ENCODE data around the gene SNAP47.

SNAP47 gene

DNA sequence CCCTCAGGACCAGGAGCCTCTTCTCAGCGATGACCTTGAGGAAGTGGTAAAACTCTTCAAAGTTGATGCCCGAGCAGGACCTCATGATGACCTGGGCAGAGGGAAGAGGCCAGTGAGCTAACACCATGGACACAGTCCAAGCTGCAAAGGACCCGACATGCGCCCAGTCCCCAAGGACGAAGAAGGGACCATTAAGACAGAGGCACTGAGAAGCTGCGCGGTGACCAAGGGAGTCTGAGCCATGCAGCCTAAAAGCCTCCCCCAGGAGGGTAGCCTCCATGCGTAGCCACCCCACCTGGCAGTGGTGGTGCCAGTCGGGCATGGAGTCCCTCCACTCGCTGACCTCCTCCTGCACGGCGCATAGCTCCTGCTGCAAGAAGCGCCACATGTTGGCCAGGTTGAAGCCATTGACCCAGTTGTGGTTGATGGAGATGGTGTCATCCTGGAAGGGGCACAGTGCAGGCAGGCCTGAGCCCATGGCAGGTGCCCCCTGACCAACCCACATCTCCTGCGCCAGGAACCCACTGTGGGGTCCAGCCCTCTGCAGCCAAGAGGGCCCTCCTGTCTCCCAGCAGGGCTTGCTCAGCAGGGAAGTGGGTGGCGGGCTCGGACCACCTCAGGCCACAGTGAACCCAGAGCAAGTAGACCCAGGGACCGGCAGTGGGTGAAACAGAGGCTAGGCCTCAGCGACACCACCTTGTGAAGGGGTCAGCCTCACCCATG, 2.5 kb upstream of the SNAP47 start:
- DNase-seq = no peak

DNA sequence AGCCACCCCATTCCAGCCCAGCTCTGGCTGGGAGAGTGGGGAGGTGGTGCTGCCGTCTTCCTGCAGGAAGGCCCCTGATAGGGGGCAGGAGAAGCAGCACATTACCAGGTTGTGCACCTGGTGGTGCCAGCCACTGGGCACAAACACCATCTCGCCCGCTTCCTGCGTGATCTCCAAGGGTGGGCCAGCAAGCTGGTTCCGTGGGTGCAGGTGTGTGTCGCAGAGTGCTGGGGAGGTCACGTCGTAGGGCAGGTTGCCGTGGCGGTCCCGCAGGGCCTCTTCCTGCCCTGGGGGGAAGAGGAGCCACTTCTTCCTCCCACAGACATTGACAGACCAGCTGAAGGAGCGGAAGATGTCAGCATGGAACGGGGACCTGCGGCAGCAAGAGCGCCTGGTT, 1.9 kb upstream of the SNAP47 start:
- DNase-seq = no peak

DNA sequence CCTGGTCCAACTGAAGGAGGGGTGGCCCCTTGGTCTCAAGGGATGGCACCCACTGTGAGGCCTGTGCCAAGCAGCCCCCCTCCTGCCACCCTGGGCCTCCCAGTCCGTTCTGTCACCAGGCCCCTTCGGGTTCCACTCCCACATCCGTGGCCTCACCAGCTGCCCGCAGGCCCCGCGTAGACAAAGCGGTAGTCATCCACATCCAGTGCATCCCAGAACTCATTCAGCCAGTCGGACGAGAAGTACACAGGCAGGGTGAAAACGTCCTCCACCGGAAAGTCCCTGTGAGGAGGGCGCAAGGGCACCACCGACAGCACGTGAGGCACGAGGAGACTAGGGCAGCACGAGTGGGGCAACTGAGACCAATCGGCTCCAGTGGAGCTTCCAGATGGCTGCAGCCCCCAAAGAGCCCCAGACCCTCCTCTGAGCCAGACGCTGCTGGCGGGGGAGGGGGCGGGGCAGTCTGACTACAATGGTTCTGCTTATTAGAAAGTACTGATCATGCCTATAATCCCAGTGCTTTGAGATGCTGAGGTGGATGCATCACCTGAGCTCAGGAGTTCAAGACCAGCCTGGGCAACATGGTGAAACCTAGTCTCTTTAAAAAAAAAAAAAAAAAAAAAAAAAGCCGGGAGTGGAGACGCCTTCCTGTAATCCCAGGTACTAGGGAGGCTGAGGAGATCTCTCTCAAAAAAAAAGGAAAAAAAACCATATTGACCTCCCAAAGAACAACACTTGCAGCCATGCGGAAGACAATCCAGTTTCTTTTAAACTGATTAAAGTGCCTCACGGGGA, 1.3 kb upstream of the SNAP47 start:
- DNase-seq = no peak

DNA sequence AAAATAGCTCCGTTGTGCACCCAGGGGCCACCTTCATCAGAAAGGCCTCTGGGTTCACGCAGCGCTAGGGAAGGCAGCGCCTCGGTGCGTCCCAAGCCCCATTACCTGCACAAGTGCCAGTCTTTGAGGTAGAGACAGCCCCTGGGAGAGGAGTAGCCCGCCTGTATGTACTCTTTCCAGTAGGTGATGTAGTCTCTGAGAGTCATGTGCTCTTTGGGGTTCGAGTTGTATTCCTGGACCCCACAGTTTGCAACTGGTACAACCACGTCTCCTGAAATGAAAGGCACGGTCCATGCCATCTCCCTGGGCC, 734 bp upstream of the SNAP47 start:
- no peak for DNase-seq

DNA sequence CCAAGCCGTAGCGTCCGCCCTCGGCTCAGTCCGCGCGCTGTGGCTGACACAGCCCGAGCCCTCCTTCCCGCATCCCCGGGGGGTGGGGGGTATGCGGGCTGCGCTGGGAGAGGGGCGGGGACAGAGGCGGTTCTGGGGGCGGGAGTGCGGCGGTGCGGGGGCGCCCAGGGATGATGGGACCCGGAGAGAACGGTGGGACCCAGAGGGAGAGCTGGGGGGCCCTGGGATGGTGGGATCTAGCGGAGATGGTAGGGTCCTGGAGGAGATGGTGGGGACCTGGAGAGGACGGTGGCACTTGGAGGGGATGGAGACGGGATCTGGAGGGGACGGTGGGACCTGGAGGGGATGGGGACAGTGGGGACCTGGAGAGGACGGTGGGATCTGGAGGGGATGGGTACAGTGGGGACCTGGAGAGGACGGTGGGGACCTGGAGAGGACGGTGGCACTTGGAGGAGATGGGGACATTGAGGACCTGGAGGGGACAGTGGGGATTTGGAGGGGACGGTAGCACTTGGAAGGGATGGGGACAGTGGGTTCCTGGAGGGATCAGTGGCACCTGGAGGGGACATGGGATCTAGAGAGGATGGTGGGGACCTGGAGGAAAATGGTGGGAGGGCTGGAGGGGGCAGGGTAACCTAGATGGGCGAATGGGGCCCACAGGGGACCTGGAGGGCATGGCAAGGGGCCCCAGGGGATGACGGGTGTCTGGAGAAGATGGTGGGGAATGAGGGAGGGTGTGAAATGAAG, 477 bp downstream of the SNAP47 start:
- DNase-seq = no peak

DNA sequence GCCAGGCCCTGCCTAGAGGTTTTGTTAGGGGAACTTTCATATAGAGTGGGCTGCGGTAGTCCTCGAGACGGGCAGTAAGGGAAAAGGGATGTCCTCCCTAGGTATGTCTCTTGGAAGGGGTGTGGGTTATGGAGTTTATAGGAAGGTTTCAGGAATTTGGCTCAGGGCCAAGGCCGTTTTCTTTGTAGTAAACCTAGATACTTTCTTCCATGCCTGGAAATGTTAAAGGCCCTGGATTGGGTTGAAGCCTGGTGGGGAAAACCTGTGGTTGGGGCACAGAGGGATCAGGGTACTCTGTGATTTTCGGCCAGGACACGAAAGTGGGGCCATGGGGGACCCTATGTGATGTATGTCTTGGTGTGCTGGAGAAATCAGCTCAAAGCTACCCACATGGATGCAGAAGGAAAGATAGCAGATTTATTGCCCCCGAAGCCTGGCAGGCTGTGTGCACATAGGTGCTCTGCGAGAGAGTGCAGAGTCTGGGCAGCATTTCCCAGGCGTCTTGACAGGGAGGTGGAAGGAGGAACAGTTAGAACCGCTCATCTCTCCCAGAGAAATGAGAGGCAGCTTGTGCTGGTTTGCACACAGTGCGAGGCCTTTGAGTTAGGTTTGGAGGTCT, 1.7 kb downstream of the SNAP47 start:
- no peak for DNase-seq

DNA sequence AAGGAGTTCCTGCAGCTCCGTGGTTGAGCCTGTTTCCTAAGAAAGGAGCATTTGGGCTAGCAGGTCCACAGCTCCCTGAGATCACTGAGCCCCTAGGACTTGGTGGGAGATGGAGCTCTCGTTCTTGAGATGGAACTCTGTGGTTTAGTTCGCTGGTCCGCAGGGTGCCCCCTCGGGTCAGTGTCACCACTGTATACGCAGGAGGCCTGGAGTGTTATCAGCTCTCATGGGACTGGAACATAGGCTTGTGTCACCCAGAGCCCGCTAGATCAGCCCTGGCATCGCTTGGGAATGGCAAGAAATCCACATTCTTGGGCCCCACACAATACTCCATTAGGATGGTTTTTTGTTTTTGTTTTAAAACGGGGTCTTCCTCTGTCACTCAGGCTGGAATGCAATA, 3.6 kb downstream of the SNAP47 start:
- no peak for DNase-seq

DNA sequence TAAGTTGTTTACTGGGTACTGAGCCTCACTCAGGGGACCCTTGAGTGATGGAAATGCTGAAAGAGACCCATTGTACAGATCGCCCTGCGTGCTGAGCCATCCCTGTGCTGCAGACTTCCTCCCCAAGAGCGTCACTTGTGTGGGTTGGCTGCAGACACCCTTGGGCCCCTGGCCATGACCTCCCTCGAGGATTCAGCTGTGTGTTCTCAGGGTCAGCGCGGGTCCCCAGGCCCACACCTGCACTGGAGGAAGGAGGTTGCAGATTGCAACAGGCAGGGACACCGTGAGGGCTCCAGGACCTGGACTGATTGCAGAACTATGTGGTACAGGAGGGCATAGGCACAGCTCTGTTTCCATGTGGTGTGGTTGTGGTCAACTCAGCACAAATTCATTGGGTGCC, 4.4 kb downstream of the SNAP47 start:
- DNase-seq = no peak

DNA sequence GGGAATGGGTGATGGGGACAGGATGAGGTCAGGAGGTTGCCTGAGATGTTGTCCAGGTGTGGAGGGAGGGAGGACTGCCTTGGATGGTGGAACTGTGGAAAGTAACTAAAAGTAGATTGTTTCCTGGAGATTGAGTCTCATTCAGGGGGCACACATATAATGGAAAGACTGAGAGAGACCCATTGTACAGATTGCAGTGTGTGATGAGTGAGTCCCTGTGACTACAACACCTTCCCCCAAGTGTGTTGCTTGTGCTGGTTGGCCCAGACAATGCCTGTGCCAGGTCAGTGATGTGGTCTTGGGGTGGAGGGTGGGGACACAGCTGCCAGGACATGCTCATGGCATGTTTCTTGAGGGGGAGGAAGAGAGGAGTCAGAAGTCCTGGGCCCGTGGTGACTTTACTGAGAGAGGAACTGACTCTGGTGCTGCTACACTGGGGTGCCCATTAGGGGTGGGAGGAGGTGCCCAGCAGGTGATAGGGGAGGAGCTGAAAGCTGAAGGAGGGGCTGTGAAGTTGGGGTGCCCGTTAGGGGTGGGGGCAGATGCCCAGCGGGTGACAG, 5.2 kb downstream of the SNAP47 start:
- DNase-seq = no peak

DNA sequence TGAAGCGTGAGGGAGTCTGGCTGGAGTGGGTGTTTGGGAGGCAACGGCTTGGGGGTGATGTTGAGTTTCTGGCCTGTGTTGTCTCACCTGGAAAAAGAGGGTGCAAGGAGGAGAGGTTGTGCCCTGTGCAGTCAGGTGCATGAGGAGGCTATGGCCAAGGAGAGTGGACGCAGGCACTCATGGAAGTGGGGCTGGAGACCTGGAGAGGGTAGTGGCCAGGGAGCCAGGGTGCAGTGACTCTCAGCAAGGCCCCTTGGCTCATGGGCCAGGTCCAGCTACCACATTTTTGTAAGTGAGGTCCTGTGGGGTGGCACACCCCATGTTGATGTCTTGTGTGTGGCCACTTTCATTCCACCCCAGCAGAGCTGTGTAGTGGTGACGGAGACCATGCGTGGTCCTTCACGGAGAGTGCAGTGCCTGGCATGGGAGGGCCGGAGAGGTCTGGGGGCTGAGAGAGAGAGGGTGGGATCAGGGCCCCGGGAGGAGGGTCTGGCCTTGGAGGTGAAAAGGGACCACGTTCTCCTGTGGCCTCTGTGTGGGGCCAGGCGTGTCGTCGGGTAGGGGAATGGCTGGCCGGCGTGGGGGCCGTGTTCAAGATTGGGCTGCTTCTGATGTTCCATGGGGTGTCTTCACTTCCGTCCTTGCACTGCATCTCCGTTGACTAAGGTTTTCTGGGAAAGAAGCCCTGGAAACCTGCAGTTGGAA, 6.1 kb downstream of the SNAP47 start:
- no peak for DNase-seq

DNA sequence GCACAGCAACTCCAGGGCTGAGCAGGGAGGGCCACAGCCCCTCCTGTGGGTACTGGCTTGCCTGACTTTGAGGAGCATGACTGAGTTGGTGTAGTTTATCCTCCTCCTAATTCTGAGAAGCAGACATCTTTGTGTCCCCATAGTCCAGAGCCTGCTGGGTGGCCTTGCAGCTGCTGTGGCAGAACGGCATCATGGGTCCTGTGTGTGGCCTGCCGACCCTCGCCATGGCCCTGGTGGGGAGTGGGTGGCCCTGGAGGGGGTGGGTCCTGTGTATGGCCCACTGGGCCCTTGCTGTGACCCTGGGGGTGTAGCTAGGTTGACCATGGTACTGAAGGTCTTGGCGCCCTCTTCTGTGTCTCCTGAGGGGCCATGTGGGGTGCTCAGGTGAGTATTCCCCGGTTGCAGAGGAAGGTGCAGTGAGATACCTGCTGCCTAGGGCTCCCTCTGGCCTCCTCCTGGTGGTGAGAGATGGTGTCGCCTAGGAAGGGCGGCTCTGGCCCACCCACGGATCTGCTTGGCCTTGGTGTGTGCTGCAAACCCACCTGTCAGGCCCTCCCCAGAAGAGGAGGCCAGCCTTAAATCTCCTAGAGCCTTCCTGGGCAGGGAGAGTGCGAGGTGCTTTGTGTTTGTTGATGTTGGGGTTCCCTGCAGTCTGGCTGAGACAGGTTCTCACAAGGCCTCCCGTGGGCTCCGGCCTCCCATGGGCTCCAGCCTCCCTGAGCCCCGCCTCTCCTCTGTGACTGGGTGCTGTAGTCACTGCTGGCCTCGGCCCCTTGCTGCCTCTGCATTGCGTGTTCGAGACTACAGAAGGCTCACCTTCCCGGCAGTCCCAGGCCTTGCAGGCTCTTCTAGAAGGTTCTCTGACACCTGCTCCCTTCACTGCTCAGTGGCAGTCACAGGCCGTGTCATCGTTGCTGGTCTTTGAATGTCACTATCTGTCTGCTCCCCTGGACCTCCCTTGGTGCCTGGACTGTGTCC, 7.8 kb downstream of the SNAP47 start:
- DNase-seq = no peak

DNA sequence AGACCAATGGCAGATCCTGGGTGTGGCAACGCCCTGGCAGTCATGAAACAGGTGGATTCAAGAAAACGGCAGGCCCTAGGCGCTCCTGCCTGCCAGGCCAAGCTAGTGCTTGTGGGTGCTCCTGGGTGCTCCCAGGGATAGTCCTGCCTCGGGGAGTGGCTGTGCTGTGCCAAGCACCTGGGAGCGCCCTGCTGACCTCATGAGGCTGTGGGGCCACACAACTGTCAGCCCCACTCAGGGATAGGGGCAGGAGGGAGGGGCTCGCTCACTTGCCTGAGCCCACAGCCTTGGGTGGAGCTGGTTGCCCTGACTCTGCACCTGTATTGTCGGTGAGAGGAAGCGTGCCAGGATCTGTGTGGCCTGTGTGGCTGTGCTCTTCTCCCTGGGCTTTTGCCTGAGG, 9.4 kb downstream of the SNAP47 start:
- DNase-seq = no peak

DNA sequence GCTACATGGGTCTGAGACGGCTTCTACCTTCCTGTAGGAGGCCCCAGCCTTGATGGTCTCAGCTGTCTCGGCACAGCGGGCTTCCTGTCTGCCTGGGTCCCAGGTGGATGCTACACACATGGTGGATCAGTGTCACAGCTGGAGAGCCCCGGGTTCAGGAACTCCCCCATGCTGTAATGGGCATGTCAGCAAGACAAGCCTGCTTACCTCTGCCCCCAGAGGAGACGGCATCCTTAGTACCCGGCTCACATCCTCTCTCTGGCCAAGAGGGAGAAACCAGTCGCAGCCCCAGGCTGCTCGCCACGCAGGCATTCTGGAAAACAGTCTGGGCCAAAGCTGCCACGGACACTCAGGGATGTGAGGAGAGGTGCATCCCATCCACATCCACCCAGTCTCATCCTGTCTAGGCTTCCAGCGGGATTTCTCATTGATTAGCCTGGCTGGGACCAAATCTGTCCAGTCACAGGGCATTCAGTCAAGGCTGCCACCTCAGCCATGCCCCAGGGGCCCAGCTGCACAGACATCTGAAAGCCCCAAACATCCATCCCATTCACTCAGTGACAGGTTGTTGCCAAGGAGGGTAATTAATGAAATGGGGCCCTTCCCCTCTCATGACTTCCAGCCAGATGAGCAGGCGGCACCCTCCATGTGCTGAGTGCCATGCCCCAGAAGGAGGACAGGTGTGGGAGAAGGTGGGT, 10.5 kb downstream of the SNAP47 start:
- DNase-seq = no peak

DNA sequence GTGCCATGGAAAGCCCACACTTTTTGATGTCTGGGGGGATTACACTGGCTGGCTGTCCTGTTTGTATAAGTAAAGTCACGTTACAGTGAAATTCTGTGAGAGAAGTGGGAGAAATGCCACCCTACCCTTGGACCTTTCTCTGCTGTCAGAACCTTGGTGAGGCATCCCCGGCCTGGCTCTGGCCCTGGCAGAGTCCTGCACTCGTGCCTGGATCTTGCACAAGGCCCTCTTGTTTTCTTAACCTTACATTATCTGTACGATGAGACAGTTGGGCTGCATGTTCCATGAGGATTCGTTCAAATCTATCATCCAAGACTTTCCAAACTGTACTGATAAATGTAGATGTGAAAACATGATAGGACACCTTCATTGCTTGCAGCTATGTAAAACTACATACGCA, 11.4 kb downstream of the SNAP47 start:
- DNase-seq = no peak

DNA sequence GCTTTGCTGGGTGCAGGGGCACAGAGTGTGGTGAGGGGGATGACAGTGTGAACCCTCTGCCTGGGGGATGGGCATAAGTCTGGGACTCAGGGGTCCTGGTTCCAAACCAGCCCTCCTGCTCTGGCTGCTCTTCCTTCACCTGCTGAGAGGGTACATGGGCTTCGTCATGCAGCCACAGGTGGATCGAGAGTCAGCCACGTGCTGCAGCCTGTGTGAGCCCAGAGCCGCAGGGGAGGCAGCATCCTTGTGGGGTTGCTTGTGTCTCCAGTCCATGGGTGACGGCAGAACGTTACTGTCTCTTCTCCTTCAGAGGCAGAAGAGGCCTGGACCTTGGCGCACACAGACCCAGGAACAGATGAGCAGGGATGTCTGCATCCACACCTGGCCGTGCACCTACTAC, 12.1 kb downstream of the SNAP47 start:
- no peak for DNase-seq

DNA sequence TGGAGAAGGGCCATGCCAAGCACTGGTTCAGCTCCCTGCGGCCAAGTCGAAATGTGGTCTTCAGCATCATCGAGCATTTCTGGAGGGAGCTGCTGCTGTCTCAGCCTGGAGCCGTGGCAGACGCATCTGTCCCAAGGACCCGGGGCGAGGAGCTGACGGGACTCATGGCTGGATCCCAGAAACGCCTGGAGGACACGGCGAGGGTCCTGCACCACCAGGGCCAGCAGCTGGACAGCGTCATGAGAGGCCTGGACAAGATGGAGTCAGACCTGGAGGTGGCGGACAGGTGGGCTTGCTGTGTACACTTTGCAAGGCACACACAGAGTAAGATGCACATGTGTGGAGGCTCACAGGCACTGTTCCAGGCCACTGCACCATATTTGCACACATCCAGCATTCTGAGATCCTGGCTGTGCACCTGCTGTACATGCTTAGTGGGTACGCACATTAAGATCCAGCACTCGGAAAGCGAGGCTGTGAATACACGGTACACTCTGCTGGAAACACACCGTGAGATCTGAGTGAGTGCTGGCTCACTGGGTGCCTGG, 12.8 kb downstream of the SNAP47 start:
- DNase-seq = no peak

DNA sequence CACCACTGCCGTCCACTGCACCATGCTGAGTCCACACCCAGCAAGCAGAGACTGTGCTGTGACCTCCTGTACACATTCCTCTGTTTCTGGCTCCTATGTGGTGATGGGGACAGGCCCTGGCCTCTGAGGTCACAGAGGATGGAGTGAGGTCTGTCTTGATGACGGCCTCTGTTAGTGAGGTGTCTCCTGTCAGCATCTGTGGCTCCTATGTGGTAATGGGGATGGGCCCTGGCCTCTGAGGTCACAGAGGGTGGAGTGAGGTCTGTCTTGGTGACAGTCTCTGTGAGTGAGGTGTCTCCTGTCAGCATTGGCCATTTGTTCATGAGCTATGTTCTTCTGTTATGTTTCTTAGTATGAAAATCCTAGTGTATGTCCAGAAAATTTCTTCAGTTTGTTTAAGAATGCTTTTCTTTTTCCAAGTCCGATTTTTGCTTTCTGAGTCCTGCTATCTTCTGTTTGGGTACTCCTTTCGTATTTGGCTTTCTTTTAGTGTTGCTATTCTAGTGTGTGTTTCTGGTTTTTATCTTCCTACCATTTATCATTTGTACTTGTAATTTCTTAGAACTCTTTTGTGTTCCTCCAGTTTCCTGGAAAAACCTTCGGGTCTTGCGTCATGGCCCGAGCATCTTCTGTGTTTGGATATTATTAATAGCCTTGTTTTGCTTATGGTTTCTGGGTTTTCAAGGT, 13.4 kb downstream of the SNAP47 start:
- DNase-seq = no peak

DNA sequence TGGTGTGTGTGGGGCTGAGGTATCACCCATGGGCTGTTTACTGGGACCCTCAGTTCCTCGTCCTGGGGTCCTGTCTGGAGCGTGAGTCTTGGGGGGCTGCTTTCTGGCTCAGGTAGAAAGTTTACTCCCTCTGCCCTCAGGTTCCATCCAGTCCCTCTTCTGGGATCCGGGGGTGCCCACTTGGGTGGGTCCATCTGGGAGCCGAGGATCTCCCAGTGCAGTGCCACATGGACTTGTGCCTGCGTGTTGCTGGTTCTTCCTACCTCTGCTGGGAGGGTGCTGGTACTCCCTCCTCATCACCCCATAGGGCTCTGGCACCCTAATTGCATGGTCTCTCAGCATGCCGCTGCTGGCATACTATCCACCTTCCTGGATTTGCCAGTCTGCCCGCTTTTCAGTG, 14.0 kb downstream of the SNAP47 start:
- DNase-seq = no peak

DNA sequence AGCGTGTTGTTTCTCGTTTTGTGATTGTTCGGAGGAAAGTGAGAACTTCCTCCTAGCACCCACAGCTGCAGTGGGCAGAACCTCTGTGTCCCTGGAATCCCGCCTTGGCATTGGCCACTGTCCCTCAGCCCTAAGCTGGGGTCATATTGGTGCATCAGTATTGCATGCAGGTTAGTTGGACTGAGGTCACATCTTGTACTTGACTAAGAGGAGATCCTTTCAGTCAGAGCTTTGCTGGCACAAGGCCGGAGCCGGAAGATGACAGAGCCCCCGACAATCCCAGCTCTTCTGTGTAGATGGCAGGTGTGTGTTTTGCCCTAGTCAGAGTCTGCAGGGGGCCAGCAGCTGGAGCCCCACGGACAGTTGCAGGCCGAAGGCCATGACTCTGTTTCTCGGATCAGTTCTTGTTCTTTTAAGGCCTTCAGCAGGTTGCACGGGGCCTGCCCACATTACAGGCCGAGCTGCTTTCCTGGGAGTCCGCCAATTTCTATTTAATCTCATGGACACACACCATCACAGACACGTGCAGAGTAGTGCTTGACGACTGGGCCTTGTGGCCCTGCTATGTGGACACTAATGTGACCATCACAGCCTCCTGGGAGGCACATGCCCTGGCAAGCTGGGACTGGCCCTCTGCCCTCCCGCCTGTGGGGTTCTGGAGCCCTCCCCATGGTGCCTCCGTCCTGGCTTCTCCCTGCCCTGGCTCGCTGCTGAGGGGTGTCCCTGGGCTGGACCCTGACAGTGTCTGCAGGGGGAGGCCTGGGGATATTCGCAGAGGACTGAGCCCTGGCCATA, 14.9 kb downstream of the SNAP47 start:
- no peak for DNase-seq

All from NCI-H524 treated with DMSO at 0.1 percent for 48 hours (cell line).